Dermis blood vessel endothelial cell (primary cell): ENCODE measurements around the gene TBC1D24. TPM values are rescaled to one million over a fixed set of nuclear protein-coding genes. Genes with fewer than 3 reads are reported as not detected.
"Not testable (repeated sequence)": the region's sequence is repeated elsewhere in the genome, so short reads cannot be mapped to it uniquely, and the experiment has no call there.

Experiments
- DNase-seq: peaks from one replicate; pipeline ENCODE4 v3.0.0; 2010
- total RNA-seq: library from RNA; depleted of rRNA; stranded (reverse); fragments of >200 nt; gene quantifications from 2 replicates; pipeline ENCODE4 v1.2.3, GENCODE V29; 2014

TBC1D24 gene
- total RNA-seq, 1 donor from 2014 or later: 15.3 TPM

- no peak for DNase-seq
These were observed 59.0 kb downstream of the TBC1D24 start for GRCh38 chr16:2533912-2534311.

- DNase-seq: not testable (repeated sequence)
These were observed 59.4 kb downstream of the TBC1D24 start for GRCh38 chr16:2534335-2534734.

- no peak for DNase-seq
These were observed 60.7 kb downstream of the TBC1D24 start for GRCh38 chr16:2535625-2536013.

GRCh38 chr16:2537451-2538379 is 62.8 kb downstream of the TBC1D24 start, which contains the start of gene PDPK1:
Gene PDPK1, plus strand, starts transcription at chr16:2538021. Its CDS starts 92 bp downstream, at chr16:2538113.
- peak; percentile 96 for DNase-seq

- not testable (repeated sequence) for DNase-seq
These were observed 64.4 kb downstream of the TBC1D24 start for GRCh38 chr16:2539192-2539844.

GRCh38 chr16:2539845-2540458 is 65.0 kb downstream of the TBC1D24 start:
- peak; percentile 50 for DNase-seq

GRCh38 chr16:2540912-2541311 is 66.0 kb downstream of the TBC1D24 start:
- DNase-seq: not testable (repeated sequence)

GRCh38 chr16:2541409-2541808 is 66.5 kb downstream of the TBC1D24 start:
- DNase-seq: peak; percentile 35

GRCh38 chr16:2543771-2544170 is 68.8 kb downstream of the TBC1D24 start:
- DNase-seq: not testable (repeated sequence)

GRCh38 chr16:2550283-2550878 is 75.5 kb downstream of the TBC1D24 start:
- not testable (repeated sequence) for DNase-seq

- DNase-seq: not testable (repeated sequence)
These were observed 76.5 kb downstream of the TBC1D24 start for GRCh38 chr16:2551420-2551889.

- not testable (repeated sequence) for DNase-seq
These were observed 79.9 kb downstream of the TBC1D24 start for GRCh38 chr16:2554709-2555425.

Other genes starting within 250 kb of the TBC1D24 start
- gene DNASE1L2, start 238.7 kb upstream of the TBC1D24 start, total RNA-seq: 0.51 and 0.56 TPM in 2 replicates
- gene ECI1, start 223.5 kb upstream of the TBC1D24 start, total RNA-seq: 32.3 and 37.8 TPM in 2 replicates
- gene RNPS1, start 207.0 kb upstream of the TBC1D24 start, total RNA-seq: 61.8 and 85.0 TPM in 2 replicates
- 29.1 and 66.9 TPM in 2 replicates for gene ABCA3, start 134.4 kb upstream of the TBC1D24 start, total RNA-seq
- gene CCNF, start 45.7 kb upstream of the TBC1D24 start, total RNA-seq: 22.3 and 53.1 TPM in 2 replicates
- gene TEDC2, start 15.0 kb upstream of the TBC1D24 start, total RNA-seq: 6.3 and 7.0 TPM in 2 replicates
- gene NTN3, start 3.8 kb upstream of the TBC1D24 start, total RNA-seq: not detected in 2 replicates
- gene ATP6V0C, start 38.8 kb downstream of the TBC1D24 start, total RNA-seq: 8.2 and 14.9 TPM in 2 replicates
- gene AMDHD2, start 45.2 kb downstream of the TBC1D24 start, total RNA-seq: 37.6 and 59.2 TPM in 2 replicates
- gene CEMP1, start 56.3 kb downstream of the TBC1D24 start, total RNA-seq: not detected in 2 replicates
- gene PDPK1, start 62.9 kb downstream of the TBC1D24 start, total RNA-seq: 17.9 and 25.9 TPM in 2 replicates
- gene KCTD5, start 207.4 kb downstream of the TBC1D24 start, total RNA-seq: 25.2 and 27.6 TPM in 2 replicates
- gene PRSS27, start 245.1 kb downstream of the TBC1D24 start, total RNA-seq: 0.09 and 0.51 TPM in 2 replicates